Stomach (tissue), 9 donors: Measurements from ENCODE around the gene CARD14. TPM values are rescaled to one million over a fixed set of nuclear protein-coding genes. Genes with fewer than 3 reads are reported as not detected.

Source experiments
- DNase-seq, 2 donors: peaks; one replicate each; pipeline versions ENCODE4 v3.0.0 to v3.0.0-alpha.2; 2013 to 2019
- H3K27ac ChIP-seq, 5 donors: fragments of 200-600 bp in 4 of 5; sonication (generic) in 4 of 5; one replicate each; pipeline ENCODE4 v1.5.1; 2013 to 2019; ENCODE audit warnings: mild to moderate bottlenecking in 1 of 5, moderate library complexity in 1 of 5
- H3K27me3 ChIP-seq, 3 donors: fragments of 200-600 bp; sonication (generic); one replicate each; pipeline ENCODE4 v1.5.1; 2017 to 2019; ENCODE audit warnings: mixed run types in 1 of 3
- H3K36me3 ChIP-seq, 4 donors: fragments of 200-600 bp; sonication (generic); 1 replicate in 3 of 4; 2 replicates in 1 of 4; pipeline ENCODE4 v1.5.1; 2016 to 2019
- H3K4me1 ChIP-seq, 4 donors: fragments of 200-600 bp; sonication (generic); one replicate each; pipeline ENCODE4 v1.5.1; 2016 to 2019
- H3K4me3 ChIP-seq, 4 donors: fragments of 200-600 bp; sonication (generic) in 3 of 4; one replicate each; pipeline ENCODE4 v1.5.1; 2016 to 2019; ENCODE audit warnings: mild to moderate bottlenecking in 1 of 4
- H3K9me3 ChIP-seq, 4 donors: fragments of 200-600 bp; sonication (generic); one replicate each; pipeline ENCODE4 v1.5.1; 2016 to 2019
- EP300 ChIP-seq: sonication (generic); formaldehyde crosslinking; IDR thresholded peaks from one replicate; pipeline ENCODE4 v1.6.1; 2017; ENCODE audit warnings: antibody characterized with exemption
- POLR2A ChIP-seq, 4 donors: fragments of 450-650 bp; IDR thresholded peaks; one replicate each; pipeline ENCODE4 v1.6.1; 2016; ENCODE audit warnings: antibody characterized with exemption in 4 of 4, control low read depth in 2 of 4, mild to moderate bottlenecking in 1 of 4, moderate library complexity in 1 of 4
- POLR2AphosphoS5 ChIP-seq, 3 donors: sonication (generic); formaldehyde crosslinking; IDR thresholded peaks; one replicate each; pipeline ENCODE4 v1.6.1; 2016; ENCODE audit warnings: antibody characterized with exemption in 3 of 3
- WGBS, 5 donors: extraction: QIAGEN DNeasy Blood & Tissue Kit in 3 of 5; methylation state at CpG; one replicate each; pipeline versions ENCODE4 v1.1.5 to v1.1.7; 2013 to 2018; 5-methylcytosine and 5-hydroxymethylcytosine counted together
- intact Hi-C: fragments of 100-400 bp; cut with DNase I; formaldehyde crosslinking; loops from one replicate; pipeline ENCODE4 v1.15.1; 2023; ENCODE audit warnings: low total_unique reads
- polyA plus RNA-seq, 3 donors: library from polyadenylated mRNA; stranded (reverse); fragments of 200-250 nt; gene quantifications; one replicate each; pipeline ENCODE4 v1.2.3, GENCODE V29; 2013
- total RNA-seq, 5 donors: library from RNA; depleted of rRNA; stranded (reverse); fragments of >200 nt; gene quantifications; one replicate each; pipeline versions ENCODE4 v1.1.0 to v1.2.3, GENCODE V29; 2014 to 2016
- TF ChIP-seq, protein P1 (sequence below), 7 experiments: fragments of 450-650 bp in 4 of 7; fragments of 200-600 bp in 3 of 7; sonication (generic) in 3 of 7; IDR thresholded peaks; one replicate each; pipeline ENCODE4 v1.5.1; 2016 to 2019; ENCODE audit warnings: antibody characterized with exemption in 7 of 7, control low read depth in 2 of 7, mild to moderate bottlenecking in 1 of 7
- donor health status: healthy with polysubstance abuse.
- donor health status: Bipolar disorder and iron deficiency.
- donor health status: healthy.

CARD14 gene
- total and polyA plus RNA-seq, 8 donors = 0.12 to 10.5 (median 3.3) TPM; not detected in 4

DNA sequence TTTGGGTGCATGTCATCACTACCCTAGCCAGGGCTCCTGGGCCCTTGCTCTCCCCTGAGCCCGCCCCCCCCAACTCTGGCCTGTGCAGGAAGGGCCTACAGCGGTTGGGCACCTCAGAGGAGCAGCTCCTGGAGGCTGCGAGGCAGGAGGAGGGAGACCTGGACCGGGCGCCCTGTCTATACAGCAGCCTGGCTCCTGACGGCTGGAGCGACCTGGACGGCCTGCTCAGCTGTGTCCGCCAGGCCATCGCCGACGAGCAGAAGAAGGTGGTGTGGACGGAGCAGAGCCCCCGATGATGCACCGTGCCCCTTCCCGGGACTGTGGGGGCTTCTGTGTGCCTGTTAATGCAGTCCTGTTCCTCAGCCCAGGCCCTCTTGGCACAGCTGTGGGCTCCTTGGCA lies 38.2 kb downstream of the CARD14 start:
- intact Hi-C loops = no loop called here
- WGBS, 5 donors = 92 to 100% (median 96%) methylated on average over 5 to 16 of the region's 16 CpGs
- Histone ChIP-seq H3K27me3 (no peaks in the 10 kb centered on the region), H3K27ac (no peak overlapping the region), H3K4me1 (no peaks in the 10 kb centered on the region), H3K9me3 (no peaks in the 10 kb centered on the region), H3K36me3 (peaks cover 23 to 60% (median 53%) of the 10 kb centered on the region in 4 donors), H3K4me3 (no peak overlapping the region)
- TF ChIP-seq, protein P1, sequence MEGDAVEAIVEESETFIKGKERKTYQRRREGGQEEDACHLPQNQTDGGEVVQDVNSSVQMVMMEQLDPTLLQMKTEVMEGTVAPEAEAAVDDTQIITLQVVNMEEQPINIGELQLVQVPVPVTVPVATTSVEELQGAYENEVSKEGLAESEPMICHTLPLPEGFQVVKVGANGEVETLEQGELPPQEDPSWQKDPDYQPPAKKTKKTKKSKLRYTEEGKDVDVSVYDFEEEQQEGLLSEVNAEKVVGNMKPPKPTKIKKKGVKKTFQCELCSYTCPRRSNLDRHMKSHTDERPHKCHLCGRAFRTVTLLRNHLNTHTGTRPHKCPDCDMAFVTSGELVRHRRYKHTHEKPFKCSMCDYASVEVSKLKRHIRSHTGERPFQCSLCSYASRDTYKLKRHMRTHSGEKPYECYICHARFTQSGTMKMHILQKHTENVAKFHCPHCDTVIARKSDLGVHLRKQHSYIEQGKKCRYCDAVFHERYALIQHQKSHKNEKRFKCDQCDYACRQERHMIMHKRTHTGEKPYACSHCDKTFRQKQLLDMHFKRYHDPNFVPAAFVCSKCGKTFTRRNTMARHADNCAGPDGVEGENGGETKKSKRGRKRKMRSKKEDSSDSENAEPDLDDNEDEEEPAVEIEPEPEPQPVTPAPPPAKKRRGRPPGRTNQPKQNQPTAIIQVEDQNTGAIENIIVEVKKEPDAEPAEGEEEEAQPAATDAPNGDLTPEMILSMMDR (IDR thresholded peaks at IDR 0.05) = no peak
- TF ChIP-seq POLR2AphosphoS5 (IDR thresholded peaks at IDR 0.05) (no peak), POLR2A (IDR thresholded peaks at IDR 0.05) (no peak)
- no peak for DNase-seq

DNA sequence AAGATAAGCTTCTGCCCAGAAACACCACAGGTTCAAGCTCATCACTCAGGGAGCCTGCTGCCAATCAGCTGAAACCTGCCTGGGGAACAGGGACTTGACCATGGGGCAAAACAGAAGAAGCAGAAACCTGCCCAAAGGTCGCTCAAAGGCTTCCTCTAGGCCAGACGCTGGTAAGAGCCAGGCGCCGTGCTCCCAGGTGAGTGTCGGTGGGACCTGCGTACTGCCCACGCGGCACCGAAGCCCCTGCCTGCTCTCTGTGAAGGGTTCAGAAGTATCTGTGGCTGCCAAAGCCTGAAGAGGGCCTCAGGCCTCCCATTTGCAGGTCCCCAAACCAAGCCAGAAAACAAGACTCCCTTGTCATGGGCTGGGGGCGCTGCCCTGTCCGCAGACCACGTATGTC lies 39.9 kb downstream of the CARD14 start:
- Histone ChIP-seq H3K9me3 (no peaks in the 10 kb centered on the region), H3K36me3 (peaks cover 23 to 77% (median 70%) of the 10 kb centered on the region in 4 donors), H3K27me3 (no peaks in the 10 kb centered on the region), H3K4me3 (no peak overlapping the region), H3K27ac (no peak overlapping the region), H3K4me1 (peaks cover 0 to 4% (median 0%) of the 10 kb centered on the region in 4 donors)
- DNase-seq = no peak
- intact Hi-C loops = no loop called here
- 86 to 95% (median 91%) methylated on average over 4 to 12 of the region's 12 CpGs for WGBS, 5 donors
- no peak for TF ChIP-seq POLR2A (IDR thresholded peaks at IDR 0.05)
- TF ChIP-seq EP300 = no peak
- TF ChIP-seq, protein P1 (IDR thresholded peaks at IDR 0.05) = no peak
- TF ChIP-seq POLR2AphosphoS5 (IDR thresholded peaks at IDR 0.05) = no peak

DNA sequence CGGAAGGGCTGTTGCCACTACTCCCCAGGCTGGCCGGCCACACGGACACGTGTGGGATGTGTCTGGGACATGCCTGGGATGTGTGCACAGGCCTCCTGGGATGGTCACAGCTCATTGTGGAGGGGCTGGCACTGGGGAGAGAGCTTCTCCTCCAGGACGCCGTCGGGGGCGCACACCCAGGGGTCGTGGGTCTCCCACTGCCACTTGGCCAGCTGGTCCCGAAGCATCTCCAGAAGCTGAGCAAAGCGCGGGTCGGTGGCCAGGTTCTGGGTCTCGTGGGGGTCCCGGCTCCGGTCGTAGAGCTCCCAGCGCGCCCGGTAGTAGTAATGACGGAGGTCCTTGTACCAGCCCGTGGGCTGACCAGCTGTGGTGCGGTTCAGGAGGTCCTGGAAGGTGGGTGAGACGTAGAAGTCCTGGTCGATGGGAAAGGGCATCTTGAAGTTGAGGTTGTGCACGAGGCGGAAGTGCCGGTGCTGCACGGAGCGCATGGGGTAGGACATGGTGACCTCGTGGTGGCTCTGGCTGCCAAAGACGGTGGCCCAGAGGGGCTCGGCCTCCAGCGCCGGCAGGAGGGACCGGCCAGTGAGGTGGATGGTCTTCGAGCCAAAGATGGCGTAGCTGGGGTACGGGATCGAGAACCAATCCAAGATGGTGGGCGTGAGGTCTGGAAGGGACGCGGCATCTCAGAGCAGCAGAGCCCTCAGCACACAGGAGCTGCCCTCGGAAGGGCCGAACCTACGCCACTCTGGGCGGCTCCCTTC lies 40.7 kb downstream of the CARD14 start:
- Histone ChIP-seq H3K36me3 (peaks cover 23 to 85% (median 78%) of the 10 kb centered on the region in 4 donors), H3K9me3 (no peaks in the 10 kb centered on the region), H3K27me3 (no peaks in the 10 kb centered on the region), H3K4me3 (no peak overlapping the region), H3K27ac (no peak overlapping the region), H3K4me1 (peaks cover 0 to 4% (median 0%) of the 10 kb centered on the region in 4 donors)
- WGBS, 5 donors = 92 to 97% (median 95%) methylated on average over 43 to 47 of the region's 47 CpGs
- TF ChIP-seq POLR2AphosphoS5 (IDR thresholded peaks at IDR 0.05) (no peak), EP300 (no peak), POLR2A (IDR thresholded peaks at IDR 0.05) (no peak)
- TF ChIP-seq, protein P1 (IDR thresholded peaks at IDR 0.05) = no peak
- intact Hi-C loops = no loop called here
- DNase-seq = no peak

DNA sequence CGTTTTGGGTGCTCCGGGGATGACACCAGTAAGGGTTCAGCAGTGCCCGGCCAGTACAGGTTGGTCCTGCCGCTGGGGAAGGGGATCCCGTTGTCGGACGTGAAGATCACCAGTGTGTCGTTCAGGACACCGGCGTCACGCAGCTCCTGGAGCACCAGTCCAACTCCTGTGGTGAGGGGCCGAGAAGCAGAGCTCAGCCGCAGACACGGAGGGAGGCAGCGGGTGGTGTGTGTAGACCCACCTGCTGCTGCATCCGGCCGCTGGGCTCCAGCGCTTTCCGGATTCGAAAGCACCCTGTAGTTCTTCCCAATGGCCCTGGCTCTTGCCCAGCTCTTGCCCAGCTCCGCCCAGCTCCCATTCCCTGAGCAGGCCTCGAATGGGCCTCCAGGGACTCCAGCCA lies 42.3 kb downstream of the CARD14 start:
- Histone ChIP-seq H3K27me3 (no peaks in the 10 kb centered on the region), H3K4me3 (no peak overlapping the region), H3K27ac (no peak overlapping the region), H3K36me3 (peaks cover 23 to 97% (median 93%) of the 10 kb centered on the region in 4 donors), H3K9me3 (no peaks in the 10 kb centered on the region), H3K4me1 (peaks cover 0 to 4% (median 0%) of the 10 kb centered on the region in 4 donors)
- DNase-seq = no peak
- intact Hi-C loops = no loop called here
- TF ChIP-seq EP300 (no peak), POLR2A (IDR thresholded peaks at IDR 0.05) (no peak), POLR2AphosphoS5 (IDR thresholded peaks at IDR 0.05) (no peak)
- TF ChIP-seq, protein P1 (IDR thresholded peaks at IDR 0.05) = no peak
- WGBS, 5 donors = 88 to 93% (median 91%) methylated on average over 7 to 22 of the region's 22 CpGs
